SK-N-SH (cell line): ENCODE data around the gene LSM10. TPM values are rescaled to one million over a fixed set of nuclear protein-coding genes. Genes with fewer than 3 reads are reported as not detected.

Experiments
- CTCF ChIA-PET: fragments of 300-600, 350-600 bp; formaldehyde crosslinking; extraction: SDS; loops from one replicate; lab custom pipeline; 2021; lab: Yijun Ruan, JAX
- POLR2A ChIA-PET: fragments of 350-600 bp; sonication (Branson Sonifier 250); formaldehyde crosslinking; extraction: SDS; loops from one replicate; lab custom pipeline; 2020; ENCODE audit warnings: antibody characterized with exemption, inconsistent platforms; lab: Yijun Ruan, JAX
- DNase-seq: peaks from one replicate; pipeline ENCODE4 v3.0.0; 2012
- H2AFZ ChIP-seq: fragments of 200-600 bp; sonication (generic); 2 replicates; pipeline ENCODE4 v1.8.1; 2016; ENCODE audit warnings: antibody characterized with exemption, mild to moderate bottlenecking, low read depth
- H3F3A ChIP-seq: fragments of 200-600 bp; sonication (generic); replicated peaks from 2 replicates; pipeline ENCODE3; 2016; ENCODE audit warnings: antibody characterized with exemption, mild to moderate bottlenecking; ENCODE audit not compliant: insufficient read depth
- H3K27ac ChIP-seq, 2 experiments: fragments of 200-500 bp in 1 of 2; fragments of 200-600 bp in 1 of 2; sonication (Bioruptor generic) in 1 of 2; sonication (generic), shearing (Covaris generic) in 1 of 2; 2 replicates each; pipeline versions ENCODE4 v1.5.1 to v1.6.1; 2014 to 2016; ENCODE audit warnings: low read depth in 2 of 2, inconsistent platforms in 1 of 2, low read length in 1 of 2, mild to moderate bottlenecking in 1 of 2, mixed read lengths in 1 of 2
- H3K27me3 ChIP-seq: fragments of 200-600 bp; sonication (generic), shearing (Covaris generic); 2 replicates; pipeline ENCODE4 v1.6.1; 2016; ENCODE audit warnings: mixed run types; ENCODE audit not compliant: insufficient read depth
- H3K36me3 ChIP-seq, 2 experiments: fragments of 200-500 bp in 1 of 2; fragments of 200-600 bp in 1 of 2; sonication (Bioruptor generic) in 1 of 2; sonication (generic) in 1 of 2; replicated peaks in 1 of 2; 2 replicates each; pipeline versions ENCODE3 to v1.5.1; 2014 to 2016; ENCODE audit warnings: low read length in 1 of 2, mild to moderate bottlenecking in 1 of 2; ENCODE audit not compliant: insufficient read depth in 2 of 2, control insufficient read depth in 1 of 2
- H3K4me1 ChIP-seq, 2 experiments: fragments of 200-500 bp in 1 of 2; fragments of 200-600 bp in 1 of 2; sonication (Bioruptor generic) in 1 of 2; sonication (generic), shearing (Covaris generic) in 1 of 2; 2 replicates each; pipeline versions ENCODE4 v1.5.1 to v1.6.1; 2014 to 2016; ENCODE audit warnings: low read depth in 1 of 2, low read length in 1 of 2, mixed run types in 1 of 2; ENCODE audit not compliant: insufficient read depth in 2 of 2, control insufficient read depth in 1 of 2
- H3K4me2 ChIP-seq: fragments of 200-600 bp; sonication (generic), shearing (Covaris generic); 2 replicates; pipeline ENCODE4 v1.6.1; 2017; ENCODE audit warnings: mixed run types
- H3K4me3 ChIP-seq, 2 experiments: fragments of 200-500 bp in 1 of 2; fragments of 200-600 bp in 1 of 2; sonication (Bioruptor generic) in 1 of 2; sonication (generic), shearing (Covaris generic) in 1 of 2; 2 replicates each; pipeline versions ENCODE4 v1.5.1 to v1.8.1; 2014 to 2016; ENCODE audit warnings: low read depth in 2 of 2, inconsistent platforms in 1 of 2, low read length in 1 of 2, mild to moderate bottlenecking in 1 of 2, mixed read lengths in 1 of 2, moderate library complexity in 1 of 2
- H3K79me2 ChIP-seq: fragments of 200-600 bp; sonication (generic); 2 replicates; pipeline ENCODE4 v1.8.1; 2017; ENCODE audit warnings: mild to moderate bottlenecking; ENCODE audit not compliant: insufficient read depth
- H3K9ac ChIP-seq: fragments of 200-600 bp; sonication (generic); 2 replicates; pipeline ENCODE4 v1.6.1; 2017; ENCODE audit warnings: mixed run types
- H3K9me2 ChIP-seq: fragments of 200-600 bp; sonication (generic); 2 replicates; pipeline ENCODE4 v1.6.1; 2017; ENCODE audit warnings: mixed run types
- H3K9me3 ChIP-seq: fragments of 200-600 bp; sonication (generic); 2 replicates; pipeline ENCODE4 v1.6.1; 2017; ENCODE audit warnings: mixed run types, mild to moderate bottlenecking, moderate library complexity
- H4K20me1 ChIP-seq: fragments of 200-600 bp; sonication (generic); 2 replicates; pipeline ENCODE4 v1.6.1; 2017; ENCODE audit warnings: mild to moderate bottlenecking, mixed run types; ENCODE audit not compliant: insufficient read depth
- CTCF ChIP-seq: fragments of 200-600 bp; sonication (generic); IDR thresholded peaks from 2 replicates; pipeline ENCODE4 v1.6.1; 2017; ENCODE audit warnings: antibody characterized with exemption, mild to moderate bottlenecking, moderate library complexity
- EP300 ChIP-seq, 2 experiments: IDR thresholded peaks; 2 replicates each; pipeline versions ENCODE4 v1.4.0 to v1.6.1; 2012; ENCODE audit warnings: borderline replicate concordance in 1 of 2, low read depth in 1 of 2, low read length in 1 of 2
- FOSL2 ChIP-seq: IDR thresholded peaks from 2 replicates; pipeline ENCODE4 v1.4.0; 2012; ENCODE audit warnings: low read depth, mild to moderate bottlenecking, moderate library complexity, borderline replicate concordance
- FOXM1 ChIP-seq: IDR thresholded peaks from 2 replicates; pipeline ENCODE4 v1.4.0; 2012; ENCODE audit warnings: low read depth, mild to moderate bottlenecking
- JUND ChIP-seq: IDR thresholded peaks from 2 replicates; pipeline ENCODE4 v1.4.0; 2012
- MAX ChIP-seq: IDR thresholded peaks from 2 replicates; pipeline ENCODE4 v1.4.0; 2012; ENCODE audit warnings: low read depth
- MEF2A ChIP-seq: IDR thresholded peaks from 2 replicates; pipeline ENCODE4 v1.4.0; 2012; ENCODE audit warnings: low read depth, borderline replicate concordance
- POLR2AphosphoS5 ChIP-seq: IDR thresholded peaks from 2 replicates; pipeline ENCODE4 v1.6.1; 2012; ENCODE audit warnings: low read depth, low read length
- RFX5 ChIP-seq: IDR thresholded peaks from 2 replicates; pipeline ENCODE4 v1.6.1; 2012; ENCODE audit warnings: mild to moderate bottlenecking, improper control_type of control experiment, low read length
- SIN3A ChIP-seq: IDR thresholded peaks from 2 replicates; pipeline ENCODE4 v1.6.1; 2012; ENCODE audit warnings: low read depth, mild to moderate bottlenecking, low read length, moderate library complexity, borderline replicate concordance
- SMC3 ChIP-seq: IDR thresholded peaks from 2 replicates; pipeline ENCODE4 v1.6.1; 2012; ENCODE audit warnings: low read depth, low read length, improper control_type of control experiment
- TEAD4 ChIP-seq: IDR thresholded peaks from 2 replicates; pipeline ENCODE4 v1.4.0; 2012; ENCODE audit warnings: mild to moderate bottlenecking, borderline replicate concordance; ENCODE audit not compliant: insufficient read depth
- ZBTB33 ChIP-seq: IDR thresholded peaks from 2 replicates; pipeline ENCODE4 v1.4.0; 2012; ENCODE audit warnings: low read depth, borderline replicate concordance
- WGBS: methylation state at CpG from one replicate; pipeline ENCODE4 v1.1.6; 2017; ENCODE audit warnings: low lambda C conversion rate; 5-methylcytosine and 5-hydroxymethylcytosine counted together
- polyA plus RNA-seq, 3 experiments: library from polyadenylated mRNA; depleted of rRNA; stranded (reverse); fragments of >200 nt; gene quantifications; 2 replicates each; pipeline ENCODE4 v1.2.3, GENCODE V29; 2012

Gene LSM10
- polyA plus RNA-seq, 1 of the 3 experiments (the other 2 are of a cell fraction) = 96.8 TPM

GRCh38 chr1:36415661-36416326 lies 18.1 kb upstream of the LSM10 start:
- no peak for TF ChIP-seq EP300 (IDR thresholded peaks at IDR 0.05; ENCODE audit: borderline replicate concordance in 1 of 2, low read depth in 1 of 2, low read length in 1 of 2)
- TF ChIP-seq POLR2AphosphoS5 = no peak
- no peak for TF ChIP-seq FOXM1
- TF ChIP-seq SMC3 = no peak
- no peak for TF ChIP-seq JUND
- TF ChIP-seq ZBTB33 = no peak
- no peak for TF ChIP-seq MAX
- no peak for TF ChIP-seq SIN3A
- no peak for TF ChIP-seq FOSL2
- TF ChIP-seq TEAD4 = no peak
- no peak for TF ChIP-seq CTCF
- TF ChIP-seq MEF2A = no peak
- no peak for TF ChIP-seq RFX5
- Histone ChIP-seq H3K4me1 (peaks cover 0 to 5% of the 10 kb centered on the region in 2 experiments; a peak in 1 of 4 replicates), H4K20me1 (no peaks in the 10 kb centered on the region), H2AFZ (no peak overlapping the region), H3K9me2 (no peaks in the 10 kb centered on the region), H3F3A (peaks cover 4% of the 10 kb centered on the region), H3K4me3 (no peak overlapping the region), H3K9me3 (no peaks in the 10 kb centered on the region), H3K27ac (no peak overlapping the region), H3K9ac (no peak overlapping the region), H3K79me2 (no peaks in the 10 kb centered on the region), H3K36me3 (no peaks in the 10 kb centered on the region), H3K27me3 (no peaks in the 10 kb centered on the region), H3K4me2 (no peak overlapping the region)
- ChIA-PET POLR2A (no interaction called here), CTCF (interaction anchor here (0.6 kb wide), 1 partner anchor 49 kb away, joined by 3 read pairs; no protein-coding TSS in a partner anchor)
- 96% methylated on average over 15 of the region's 15 CpGs for WGBS
- DNase-seq = no peak

GRCh38 chr1:36414384-36414783 lies 16.7 kb upstream of the LSM10 start:
- no peaks in the 10 kb centered on the region for H3K9me2 ChIP-seq
- H2AFZ ChIP-seq = no peak overlapping the region
- no peaks in the 10 kb centered on the region for H3K36me3 ChIP-seq
- no peaks in the 10 kb centered on the region for H3K79me2 ChIP-seq
- H4K20me1 ChIP-seq = no peaks in the 10 kb centered on the region
- no peaks in the 10 kb centered on the region for H3F3A ChIP-seq
- CTCF ChIA-PET = interaction anchor here (1.6 kb wide), 1 partner anchor 72 kb away, joined by 6 read pairs; no protein-coding TSS in a partner anchor
- H3K4me3 ChIP-seq = no peak overlapping the region
- no peak overlapping the region for H3K27ac ChIP-seq
- no peak for TF ChIP-seq CTCF
- no peaks in the 10 kb centered on the region for H3K9me3 ChIP-seq
- H3K4me1 ChIP-seq = no peaks in the 10 kb centered on the region
- POLR2A ChIA-PET = no interaction called here
- WGBS = 82% methylated on average over 4 of the region's 4 CpGs
- no peak overlapping the region for H3K4me2 ChIP-seq
- DNase-seq = no peak
- H3K27me3 ChIP-seq = no peaks in the 10 kb centered on the region
- no peak overlapping the region for H3K9ac ChIP-seq
